Activated naive CD4-positive, alpha-beta T cell treated with anti-CD3 and anti-CD28 coated beads, Interleukin-2, amount 10 ng/mL, durations not matched to agents 7 days and 5 days (primary cell): ENCODE results near the gene STOX2.

Experiments used
- CTCF ChIA-PET: fragments of 350-600 bp; sonication (Branson Sonifier 250); formaldehyde crosslinking; loops from one replicate; lab custom pipeline; 2021; ENCODE audit warnings: antibody characterized with exemption; lab: Charles Lee
- DNase-seq: peaks from one replicate; pipeline ENCODE4 v3.0.0-alpha.2; 2020
- H3K27ac Mint-ChIP-seq: one replicate; pipeline ENCODE4 v1.8.0; 2021; ENCODE audit warnings: mild to moderate bottlenecking, moderate library complexity, mixed read lengths
- H3K27me3 Mint-ChIP-seq: one replicate; pipeline ENCODE4 v1.8.0; 2021; ENCODE audit warnings: mild to moderate bottlenecking, mixed read lengths
- H3K36me3 Mint-ChIP-seq: one replicate; pipeline ENCODE4 v1.8.0; 2021; ENCODE audit warnings: mixed read lengths
- H3K4me1 Mint-ChIP-seq: one replicate; pipeline ENCODE4 v1.8.0; 2021; ENCODE audit warnings: mixed read lengths
- H3K4me3 Mint-ChIP-seq: one replicate; pipeline ENCODE4 v1.8.0; 2021; ENCODE audit warnings: mild to moderate bottlenecking, moderate library complexity, mixed read lengths
- H3K9me3 Mint-ChIP-seq: one replicate; pipeline ENCODE4 v1.8.0; 2021; ENCODE audit warnings: mixed read lengths

STOX2 gene

GRCh38 chr4:184062769-184063168 lies 157.7 kb downstream of the STOX2 start:
- peaks cover 6% of the 10 kb centered on the region for H3K27me3 Mint-ChIP-seq
- no peak overlapping the region for H3K4me3 Mint-ChIP-seq
- no peaks in the 10 kb centered on the region for H3K9me3 Mint-ChIP-seq
- no peaks in the 10 kb centered on the region for H3K4me1 Mint-ChIP-seq
- H3K27ac Mint-ChIP-seq, result no peak overlapping the region
- CTCF ChIA-PET, result no interaction called here
- no peaks in the 10 kb centered on the region for H3K36me3 Mint-ChIP-seq
- no peak for DNase-seq

GRCh38 chr4:184064877-184065276 lies 159.8 kb downstream of the STOX2 start:
- Mint-ChIP-seq H3K36me3 (no peaks in the 10 kb centered on the region), H3K4me3 (no peak overlapping the region), H3K9me3 (no peaks in the 10 kb centered on the region), H3K27ac (no peak overlapping the region), H3K4me1 (no peaks in the 10 kb centered on the region), H3K27me3 (peaks cover 6% of the 10 kb centered on the region)
- no peak for DNase-seq
- CTCF ChIA-PET, result no interaction called here

- Mint-ChIP-seq H3K9me3 (no peaks in the 10 kb centered on the region), H3K36me3 (no peaks in the 10 kb centered on the region), H3K27me3 (peaks cover 11% of the 10 kb centered on the region), H3K27ac (no peak overlapping the region), H3K4me1 (no peaks in the 10 kb centered on the region), H3K4me3 (no peak overlapping the region)
- CTCF ChIA-PET, result no interaction called here
- no peak for DNase-seq
These were observed 161.6 kb downstream of the STOX2 start for GRCh38 chr4:184066584-184067300.

GRCh38 chr4:184067931-184068554 lies 162.9 kb downstream of the STOX2 start:
- Mint-ChIP-seq H3K4me1 (no peaks in the 10 kb centered on the region), H3K27ac (no peak overlapping the region), H3K9me3 (no peaks in the 10 kb centered on the region), H3K4me3 (no peak overlapping the region), H3K36me3 (no peaks in the 10 kb centered on the region), H3K27me3 (peaks cover 11% of the 10 kb centered on the region)
- DNase-seq, result no peak
- CTCF ChIA-PET, result interaction anchor here (0.6 kb wide), 1 partner anchor 33 kb away, joined by 3 read pairs; no protein-coding TSS in a partner anchor
